HG02981 (cell line): ENCODE measurements around the gene FEN1.

ENCODE experiments used
- ATAC-seq: cut with Tn5 transposase; IDR thresholded peaks from one replicate; pipeline ENCODE4 v1.9.1; 2021; ENCODE audit warnings: mild to moderate bottlenecking, moderate library complexity; ENCODE audit not compliant: unreplicated experiment

Gene FEN1

GRCh38 chr11:61756452-61757212 lies 36.1 kb upstream of the FEN1 start:
- no peak for ATAC-seq

GRCh38 chr11:61757213-61757862 lies 35.4 kb upstream of the FEN1 start:
- ATAC-seq: no peak

GRCh38 chr11:61760946-61761345 lies 31.8 kb upstream of the FEN1 start:
- ATAC-seq: no peak

GRCh38 chr11:61761440-61762222 lies 31.1 kb upstream of the FEN1 start:
- no peak for ATAC-seq

- ATAC-seq: no peak
Observed at GRCh38 chr11:61762223-61762615, 30.5 kb upstream of the FEN1 start.

- no peak for ATAC-seq
Observed at GRCh38 chr11:61762798-61763197, 29.9 kb upstream of the FEN1 start.

GRCh38 chr11:61763930-61764605 lies 28.6 kb upstream of the FEN1 start:
- no peak for ATAC-seq

GRCh38 chr11:61764606-61765260 lies 28.0 kb upstream of the FEN1 start:
- ATAC-seq: no peak

- ATAC-seq: no peak
Observed at GRCh38 chr11:61765550-61766253, 27.0 kb upstream of the FEN1 start.

- no peak for ATAC-seq
Observed at GRCh38 chr11:61766353-61766841, 26.3 kb upstream of the FEN1 start.

- ATAC-seq: no peak
Observed at GRCh38 chr11:61768376-61769076, 24.2 kb upstream of the FEN1 start.

GRCh38 chr11:61769169-61769920 lies 23.4 kb upstream of the FEN1 start:
- no peak for ATAC-seq

GRCh38 chr11:61769946-61770683 lies 22.6 kb upstream of the FEN1 start:
- ATAC-seq: no peak

GRCh38 chr11:61771195-61771894 lies 21.4 kb upstream of the FEN1 start:
- ATAC-seq: no peak

- ATAC-seq: no peak
Observed at GRCh38 chr11:61771985-61772455, 20.7 kb upstream of the FEN1 start.

- no peak for ATAC-seq
Observed at GRCh38 chr11:61773356-61773755, 19.4 kb upstream of the FEN1 start.

- ATAC-seq: no peak
Observed at GRCh38 chr11:61773809-61774208, 18.9 kb upstream of the FEN1 start.
